ENCODE measurements around the gene SBSN. TPM values are rescaled to one million over a fixed set of nuclear protein-coding genes. Genes with fewer than 3 reads are reported as not detected.

The SBSN gene
- total RNA-seq, 2 donors from 2014 or later = not detected

- intact Hi-C loops (cut with DNase I) = no loop called here
- no peak for ATAC-seq
- DNase-seq = no peak
Observed at GRCh38 chr19:35513628-35514281, 14.4 kb downstream of the SBSN start, which contains the start of gene DMKN. TSS of gene DMKN (minus strand) at chr19:35513649. CDS start at chr19:35513475, 174 bp downstream.

- intact Hi-C loops (cut with DNase I) = no loop called here
- DNase-seq (no peak), ATAC-seq (no peak)
Observed at GRCh38 chr19:35512831-35513627, 15.1 kb downstream of the SBSN start.

GRCh38 chr19:35511337-35511736 is 16.8 kb downstream of the SBSN start:
- DNase-seq (no peak), ATAC-seq (no peak)
- intact Hi-C loops (cut with DNase I) = no loop called here

GRCh38 chr19:35510626-35510964 is 17.5 kb downstream of the SBSN start:
- intact Hi-C loops (cut with DNase I) = no loop called here
- DNase-seq (no peak), ATAC-seq (no peak)

GRCh38 chr19:35509861-35510625 is 18.1 kb downstream of the SBSN start:
- peak; percentile 85 to 87 for ATAC-seq
- intact Hi-C loops (cut with DNase I) = no loop called here
- DNase-seq = peak; percentile 76

- intact Hi-C loops (cut with DNase I) = no loop called here
- peak; percentile 43 for DNase-seq
- peak in 1 of 2 donors; percentile 86 for ATAC-seq
Observed at GRCh38 chr19:35509018-35509652, 19.0 kb downstream of the SBSN start.

- ATAC-seq (no peak), DNase-seq (no peak)
- intact Hi-C loops (cut with DNase I) = no loop called here
Observed at GRCh38 chr19:35508129-35508528, 20.0 kb downstream of the SBSN start.

- no peak for DNase-seq
- ATAC-seq = no peak
Observed at GRCh38 chr19:35507561-35507960, 20.6 kb downstream of the SBSN start.

GRCh38 chr19:35506011-35506410 is 22.1 kb downstream of the SBSN start:
- ATAC-seq (no peak), DNase-seq (no peak)
- intact Hi-C loops (cut with DNase I) = no loop called here

More at GRCh38 chr19:35507561-35507960, 20.6 kb downstream of the SBSN start:
- intact Hi-C loops (cut with DNase I) = no loop called here

GRCh38 chr19:35502751-35503150 is 25.4 kb downstream of the SBSN start:
- DNase-seq = no peak
- ATAC-seq = no peak
- intact Hi-C loops (cut with DNase I) = no loop called here

GRCh38 chr19:35501684-35502083 is 26.4 kb downstream of the SBSN start:
- no peak for DNase-seq
- intact Hi-C loops (cut with DNase I) = no loop called here
- peak in 1 of 2 donors; percentile 74 for ATAC-seq

GRCh38 chr19:35500611-35501010 is 27.5 kb downstream of the SBSN start:
- no peak for ATAC-seq
- no peak for DNase-seq
- intact Hi-C loops (cut with DNase I) = no loop called here

GRCh38 chr19:35498984-35499527 is 29.1 kb downstream of the SBSN start:
- intact Hi-C loops (cut with DNase I) = no loop called here

GRCh38 chr19:35498220-35498619 is 29.9 kb downstream of the SBSN start:
- DNase-seq (no peak), ATAC-seq (no peak)
- intact Hi-C loops (cut with DNase I) = no loop called here

More at GRCh38 chr19:35498984-35499527, 29.1 kb downstream of the SBSN start:
- no peak for DNase-seq
- ATAC-seq = no peak

- intact Hi-C loops (cut with DNase I) = no loop called here
- ATAC-seq (no peak), DNase-seq (no peak)
Observed at GRCh38 chr19:35497406-35497805, 30.7 kb downstream of the SBSN start.

- peak; percentile 74 for DNase-seq
- intact Hi-C loops (cut with DNase I) = loop anchor here in 1 of 2 donors (1.0 kb wide), 1 partner anchor 143 kb away; no protein-coding TSS in a partner anchor
- ATAC-seq = peak; percentile 92 to 94
Observed at GRCh38 chr19:35495107-35496064, 32.7 kb downstream of the SBSN start.

GRCh38 chr19:35493971-35494370 is 34.1 kb downstream of the SBSN start:
- intact Hi-C loops (cut with DNase I) = no loop called here
- ATAC-seq = no peak
- no peak for DNase-seq

- no peak for ATAC-seq
- intact Hi-C loops (cut with DNase I) = no loop called here
- DNase-seq = no peak
Observed at GRCh38 chr19:35491836-35492360, 36.2 kb downstream of the SBSN start.
